Peyer's patch (tissue), 4 donors: ENCODE data around the gene SLC7A5. TPM values are rescaled to one million over a fixed set of nuclear protein-coding genes. Genes with fewer than 3 reads are reported as not detected.
"Not testable (repeated sequence)": the region's sequence is repeated elsewhere in the genome, so short reads cannot be mapped to it uniquely, and the experiment has no call there.

Experiments used
- DNase-seq, 3 donors: peaks; one replicate each; pipeline ENCODE4 v3.0.0-alpha.2; 2017 to 2019
- H3K27ac ChIP-seq, 4 donors: fragments of 200-600 bp; sonication (generic); one replicate each; pipeline ENCODE4 v1.5.1; 2016 to 2019
- H3K27me3 ChIP-seq, 2 donors: fragments of 200-600 bp; sonication (generic); one replicate each; pipeline ENCODE4 v1.5.1; 2019
- H3K36me3 ChIP-seq, 3 donors: fragments of 200-600 bp; sonication (generic); one replicate each; pipeline ENCODE4 v1.5.1; 2016 to 2019
- H3K4me1 ChIP-seq, 4 donors: fragments of 200-600 bp; sonication (generic); one replicate each; pipeline ENCODE4 v1.5.1; 2016 to 2019
- H3K4me3 ChIP-seq, 4 donors: fragments of 200-600 bp; sonication (generic); 1 replicate in 3 of 4; 2 replicates in 1 of 4; pipeline ENCODE4 v1.5.1; 2016 to 2019; ENCODE audit warnings: mild to moderate bottlenecking in 1 of 4
- H3K9me3 ChIP-seq, 4 donors: fragments of 200-600 bp; sonication (generic); one replicate each; pipeline ENCODE4 v1.5.1; 2016 to 2019; ENCODE audit warnings: mild to moderate bottlenecking in 1 of 4
- POLR2A ChIP-seq, 2 donors: fragments of 450-650 bp; IDR thresholded peaks; one replicate each; pipeline ENCODE4 v1.5.1; 2017; ENCODE audit warnings: antibody characterized with exemption in 2 of 2, mild to moderate bottlenecking in 2 of 2, moderate library complexity in 2 of 2
- total RNA-seq, 4 donors: library from RNA; depleted of rRNA; stranded (reverse); fragments of >200 nt; gene quantifications; one replicate each; pipeline ENCODE4 v1.1.0, GENCODE V29; 2016
- TF ChIP-seq, protein P1 (sequence below), 6 experiments: fragments of 450-650 bp in 4 of 6; fragments of 200-600 bp in 2 of 6; sonication (generic) in 1 of 6; IDR thresholded peaks; one replicate each; pipeline ENCODE4 v1.5.1; 2017 to 2019; ENCODE audit warnings: antibody characterized with exemption in 6 of 6, mild to moderate bottlenecking in 3 of 6, moderate library complexity in 1 of 6

The SLC7A5 gene
- total RNA-seq, 4 donors from 2014 or later = 3.2 to 4.7 (median 3.9) TPM

DNA sequence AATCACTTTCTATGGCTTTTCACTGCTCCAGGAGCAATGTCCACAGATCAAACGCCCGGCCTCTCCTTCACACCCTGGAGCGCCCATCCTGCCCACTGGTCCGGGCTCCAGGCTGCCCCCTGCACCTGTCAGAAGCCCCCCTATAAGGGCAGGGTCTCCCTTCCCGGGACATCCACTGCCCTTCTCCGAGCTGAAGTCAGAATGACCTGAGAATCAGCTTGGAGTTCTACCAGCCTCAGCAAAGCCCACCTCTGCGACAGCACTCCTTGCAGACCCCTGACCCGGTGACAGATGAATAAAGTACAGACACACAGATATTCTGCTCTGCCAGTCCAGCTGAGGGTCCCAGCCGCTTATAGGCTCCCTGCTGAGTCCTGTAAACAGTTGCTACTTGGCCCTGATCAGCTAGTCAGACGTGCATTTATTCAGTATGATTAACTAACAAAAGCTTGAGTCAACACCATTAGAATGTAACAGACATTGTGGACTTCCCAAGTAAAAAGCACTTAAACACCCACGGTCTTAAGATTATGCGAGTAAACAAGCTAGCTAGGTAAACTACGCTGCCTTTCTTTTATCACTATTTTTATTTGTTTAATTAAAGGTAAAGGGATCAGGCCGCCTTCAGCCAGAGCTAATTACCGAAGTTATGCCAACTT, 4.8 kb downstream of the SLC7A5 start:
- TF ChIP-seq POLR2A (IDR thresholded peaks at IDR 0.05) = no peak
- TF ChIP-seq, protein P1, sequence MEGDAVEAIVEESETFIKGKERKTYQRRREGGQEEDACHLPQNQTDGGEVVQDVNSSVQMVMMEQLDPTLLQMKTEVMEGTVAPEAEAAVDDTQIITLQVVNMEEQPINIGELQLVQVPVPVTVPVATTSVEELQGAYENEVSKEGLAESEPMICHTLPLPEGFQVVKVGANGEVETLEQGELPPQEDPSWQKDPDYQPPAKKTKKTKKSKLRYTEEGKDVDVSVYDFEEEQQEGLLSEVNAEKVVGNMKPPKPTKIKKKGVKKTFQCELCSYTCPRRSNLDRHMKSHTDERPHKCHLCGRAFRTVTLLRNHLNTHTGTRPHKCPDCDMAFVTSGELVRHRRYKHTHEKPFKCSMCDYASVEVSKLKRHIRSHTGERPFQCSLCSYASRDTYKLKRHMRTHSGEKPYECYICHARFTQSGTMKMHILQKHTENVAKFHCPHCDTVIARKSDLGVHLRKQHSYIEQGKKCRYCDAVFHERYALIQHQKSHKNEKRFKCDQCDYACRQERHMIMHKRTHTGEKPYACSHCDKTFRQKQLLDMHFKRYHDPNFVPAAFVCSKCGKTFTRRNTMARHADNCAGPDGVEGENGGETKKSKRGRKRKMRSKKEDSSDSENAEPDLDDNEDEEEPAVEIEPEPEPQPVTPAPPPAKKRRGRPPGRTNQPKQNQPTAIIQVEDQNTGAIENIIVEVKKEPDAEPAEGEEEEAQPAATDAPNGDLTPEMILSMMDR (IDR thresholded peaks at IDR 0.05) = no peak
- no peaks in the 10 kb centered on the region for H3K9me3 ChIP-seq
- H3K4me1 ChIP-seq = peaks cover 0 to 19% (median 6%) of the 10 kb centered on the region in 4 donors

DNA sequence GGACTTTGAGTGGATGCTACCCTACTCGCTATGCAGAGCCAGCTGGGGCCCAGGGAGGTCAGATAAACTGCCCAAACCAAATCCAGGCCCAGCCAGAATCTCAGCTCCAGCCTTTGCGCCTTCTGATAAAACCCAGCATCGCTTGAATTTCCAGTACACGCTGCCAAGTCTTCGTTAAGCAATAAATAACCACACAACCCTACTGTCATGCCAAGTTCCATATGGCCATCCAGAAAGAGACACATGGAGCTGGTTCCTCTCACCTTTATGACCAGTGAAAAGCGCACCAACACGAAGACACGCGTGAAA, 6.0 kb downstream of the SLC7A5 start:
- H3K9me3 ChIP-seq, H3K4me3 ChIP-seq, DNase-seq, H3K27me3 ChIP-seq, H3K4me1 ChIP-seq, H3K36me3 ChIP-seq: not testable (repeated sequence)
- peak overlapping the region in 2 of 4 donors; percentile 0 to 31 for H3K27ac ChIP-seq

More for the DNA sequence above, 4.8 kb downstream of the SLC7A5 start:
- H3K27me3 ChIP-seq = no peaks in the 10 kb centered on the region
- H3K36me3 ChIP-seq = no peaks in the 10 kb centered on the region
- H3K4me3 ChIP-seq = no peak overlapping the region
- H3K27ac ChIP-seq = peak overlapping the region in 1 of 4 donors; percentile 10
- DNase-seq = no peak

DNA sequence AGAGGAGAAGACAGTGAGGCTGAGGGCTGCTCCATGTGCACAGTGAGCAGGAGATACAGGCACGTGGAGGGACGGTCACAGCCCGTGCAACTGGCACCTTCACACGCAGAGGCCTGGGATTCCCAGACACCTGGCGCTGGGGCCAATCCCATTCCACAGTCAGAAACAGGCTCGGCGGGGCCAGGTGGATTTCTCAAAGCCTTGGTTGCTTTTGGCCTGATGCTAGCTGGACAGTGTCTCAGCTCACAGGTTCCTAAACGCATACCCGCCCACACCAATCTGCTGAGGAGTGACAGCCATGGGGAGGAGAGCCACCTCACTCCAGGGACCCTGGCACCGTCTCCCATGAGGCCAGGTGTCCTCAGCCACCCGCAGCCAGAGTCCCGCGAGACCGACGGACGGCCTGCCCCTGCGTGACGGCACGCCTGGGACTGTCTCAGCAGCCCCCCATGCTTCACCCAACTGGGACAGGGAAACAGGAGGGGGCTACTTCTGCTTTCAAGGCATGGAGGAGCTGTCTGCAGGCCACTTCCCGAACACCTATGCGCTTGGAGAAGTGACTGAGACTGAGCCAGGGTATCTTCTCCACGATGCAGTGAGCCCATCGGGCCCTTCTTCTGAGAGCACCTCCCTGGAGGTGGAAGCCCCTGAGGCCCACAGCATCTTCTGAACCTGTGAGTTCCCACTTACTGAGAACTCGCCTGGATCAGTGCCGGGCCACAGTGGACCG, 6.5 kb downstream of the SLC7A5 start:
- H3K9me3 ChIP-seq, H3K36me3 ChIP-seq, DNase-seq, H3K4me3 ChIP-seq, H3K27me3 ChIP-seq, H3K4me1 ChIP-seq: not testable (repeated sequence)
- H3K27ac ChIP-seq = peak overlapping the region in 2 of 4 donors; percentile 0 to 31

DNA sequence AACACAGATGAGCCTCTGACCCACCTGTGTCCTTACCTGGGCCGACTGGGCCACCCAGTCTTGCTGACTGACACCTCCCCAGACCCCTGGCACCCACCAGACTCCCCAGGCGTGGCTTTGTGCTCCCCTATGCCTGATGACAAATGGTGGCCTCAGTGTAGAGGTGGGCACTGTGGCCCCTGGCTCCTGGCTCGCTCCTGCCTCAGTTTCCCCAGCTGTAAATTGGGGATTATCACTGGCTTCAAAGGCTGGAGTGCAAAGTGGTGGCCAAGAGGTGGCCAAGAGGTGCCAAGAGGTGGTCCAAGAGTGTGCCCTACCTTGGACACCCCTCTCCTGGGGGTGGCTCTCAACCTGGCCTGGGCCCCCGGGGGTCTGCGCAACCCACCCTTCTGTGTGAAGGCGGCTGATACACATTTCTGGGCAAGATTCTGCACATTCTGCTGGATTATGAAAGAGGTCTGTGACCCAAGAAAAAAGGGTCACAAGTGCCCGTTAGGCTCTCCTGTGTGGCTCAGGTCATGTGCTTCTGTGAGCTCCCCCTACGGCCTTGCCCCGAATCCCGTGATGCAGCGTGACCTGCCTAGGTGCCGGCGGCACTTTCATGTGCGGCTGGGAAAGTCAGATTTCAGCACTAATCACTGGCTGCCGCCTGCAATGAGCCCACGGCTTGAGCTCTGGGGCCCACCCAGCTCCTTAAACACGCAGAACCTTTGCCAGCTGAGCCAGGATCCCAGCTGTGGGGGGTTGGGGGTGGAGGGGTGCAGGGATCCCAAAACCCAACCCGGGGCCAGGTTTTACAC, 7.8 kb downstream of the SLC7A5 start:
- peak overlapping the region in 1 of 4 donors; percentile 17 for H3K27ac ChIP-seq
- not testable (repeated sequence) for H3K4me1 ChIP-seq

DNA sequence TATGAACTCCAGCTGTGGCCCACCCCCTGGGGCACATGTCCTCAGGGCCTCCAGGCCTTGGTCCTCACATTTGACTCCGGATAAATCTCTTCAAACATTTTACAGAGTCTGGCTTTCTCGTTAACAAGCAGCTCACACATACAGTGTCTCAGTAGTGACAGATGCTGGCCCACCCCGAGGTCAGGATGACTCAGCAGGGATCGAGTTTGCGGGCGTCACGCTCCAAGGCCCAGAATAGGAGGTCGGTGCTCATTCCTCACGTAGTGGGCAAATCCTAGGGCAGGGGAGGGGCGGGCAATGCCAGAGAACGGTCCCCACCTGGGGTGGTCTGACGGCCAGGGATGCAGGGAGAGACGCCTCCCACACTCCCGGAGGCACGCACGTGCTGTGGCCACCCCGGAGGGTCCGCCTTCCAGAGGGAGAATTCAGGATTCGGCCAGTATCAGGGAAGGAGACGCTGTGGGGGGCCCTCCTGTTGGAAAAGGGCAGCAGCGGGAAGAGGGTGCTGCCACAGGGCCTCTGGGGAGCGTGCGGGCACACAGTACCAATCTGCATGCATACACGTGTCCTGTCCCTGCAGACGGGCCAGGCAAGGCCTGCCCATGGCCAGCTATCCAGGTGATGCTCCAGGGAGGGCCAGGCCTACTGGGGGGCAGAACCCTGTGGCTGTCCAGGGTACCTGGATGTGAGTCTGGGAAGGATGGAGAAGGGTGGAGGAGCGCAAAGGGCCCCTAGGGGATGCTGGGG, 8.6 kb downstream of the SLC7A5 start:
- Histone ChIP-seq H3K4me1 (peaks cover 0 to 15% (median 3%) of the 10 kb centered on the region in 4 donors), H3K27me3 (no peaks in the 10 kb centered on the region), H3K9me3 (no peaks in the 10 kb centered on the region), H3K27ac (peak overlapping the region in 2 of 4 donors; percentile 13 to 17), H3K4me3 (no peak overlapping the region), H3K36me3 (no peaks in the 10 kb centered on the region)
- DNase-seq = no peak
- no peak for TF ChIP-seq POLR2A (IDR thresholded peaks at IDR 0.05)
- TF ChIP-seq, protein P1 (IDR thresholded peaks at IDR 0.05) = no peak

More for the DNA sequence above, 7.8 kb downstream of the SLC7A5 start:
- not testable (repeated sequence) for DNase-seq, H3K4me3 ChIP-seq, H3K9me3 ChIP-seq, H3K27me3 ChIP-seq, H3K36me3 ChIP-seq

DNA sequence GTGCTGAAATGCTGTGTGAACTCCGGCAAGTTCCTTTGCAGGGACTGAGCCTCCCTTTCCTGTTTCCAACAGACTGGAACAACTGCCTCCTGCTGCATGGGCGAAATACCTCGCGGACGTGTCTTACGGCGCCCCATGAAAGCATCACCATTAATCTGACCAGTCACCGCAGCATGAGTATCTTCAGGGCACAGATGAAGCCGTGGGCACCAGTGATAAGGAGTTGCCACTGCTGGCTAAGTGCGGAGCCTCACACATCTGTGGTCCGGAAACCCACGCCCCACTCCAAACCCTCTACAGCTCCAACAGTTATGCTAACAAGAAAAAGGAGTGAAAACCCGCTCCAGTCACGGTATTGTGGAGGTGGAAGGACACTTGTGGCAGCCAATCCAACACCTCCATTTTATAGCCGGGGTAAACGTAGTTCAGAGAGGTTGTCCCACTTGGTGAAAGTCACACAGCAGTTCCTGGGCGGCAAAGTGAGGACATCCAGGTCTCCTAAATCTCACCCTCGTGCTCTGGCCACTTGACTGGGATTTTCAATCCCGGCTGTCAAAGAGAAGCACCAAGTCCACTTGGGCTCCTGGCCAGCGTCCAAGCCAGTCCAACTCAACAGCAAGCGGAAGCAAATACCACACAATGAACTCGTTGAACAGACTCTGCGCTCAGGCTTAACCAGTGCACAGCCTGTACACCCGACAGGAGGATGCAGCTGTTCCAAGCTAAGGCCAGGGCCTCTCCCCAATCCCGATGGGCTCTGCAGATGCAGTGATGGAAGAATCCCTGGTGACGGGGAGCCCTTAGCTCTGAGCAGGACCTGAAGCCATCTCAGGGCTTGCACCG, 10.9 kb downstream of the SLC7A5 start:
- DNase-seq = peak in 1 of 3 donors; percentile 63
- Histone ChIP-seq H3K27ac (peak overlapping the region in 2 of 4 donors; percentile 19 to 83), H3K4me1 (peaks cover 2 to 38% (median 10%) of the 10 kb centered on the region in 4 donors)
- H3K36me3 ChIP-seq, H3K27me3 ChIP-seq, H3K9me3 ChIP-seq, H3K4me3 ChIP-seq: not testable (repeated sequence)

DNA sequence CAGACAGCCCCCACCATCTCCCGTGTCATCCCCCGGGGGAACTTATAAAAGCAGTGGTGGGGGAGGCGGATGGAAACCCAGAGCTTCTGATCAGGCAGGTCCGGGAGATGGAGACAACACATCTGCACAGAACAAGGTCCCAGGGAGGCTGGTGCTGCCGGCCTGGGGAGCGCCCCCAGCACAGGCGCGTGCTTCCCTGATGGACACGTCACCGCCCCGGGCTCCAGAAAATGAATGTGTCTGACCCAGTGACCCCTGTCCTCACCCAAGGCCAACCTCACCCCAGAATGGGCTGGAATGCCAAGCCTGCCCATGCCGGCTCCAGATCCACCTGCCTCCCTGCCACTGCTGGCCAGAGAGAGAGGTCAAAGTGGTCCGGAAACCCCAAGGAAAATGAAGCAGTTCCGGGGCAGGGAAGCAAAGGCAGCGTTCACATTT, 12.5 kb downstream of the SLC7A5 start:
- peak in 1 of 3 donors; percentile 50 for DNase-seq
- no peaks in the 10 kb centered on the region for H3K36me3 ChIP-seq
- H3K4me3 ChIP-seq = peak overlapping the region in 3 of 4 donors; percentile 24 to 39 (median 38)
- H3K4me1 ChIP-seq = peaks cover 4 to 45% (median 13%) of the 10 kb centered on the region in 4 donors
- peak overlapping the region; percentile 81 to 94 (median 86) for H3K27ac ChIP-seq
- H3K27me3 ChIP-seq = no peaks in the 10 kb centered on the region
- H3K9me3 ChIP-seq = no peaks in the 10 kb centered on the region
- TF ChIP-seq, protein P1 (IDR thresholded peaks at IDR 0.05) = no peak
- no peak for TF ChIP-seq POLR2A (IDR thresholded peaks at IDR 0.05)
